K562 (cell line): ENCODE results near the gene UNC50. TPM values are rescaled to one million over a fixed set of nuclear protein-coding genes. Genes with fewer than 3 reads are reported as not detected.

ENCODE experiments used
- BACH1 ChIP-seq: fragments of 200-800 bp; sonication (Bioruptor generic); IDR thresholded peaks from 2 replicates; pipeline ENCODE4 v1.6.1; 2016; ENCODE audit warnings: missing genetic modification characterization, missing compliant biosample characterization
- CBFB ChIP-seq: sonication (generic); formaldehyde crosslinking; IDR thresholded peaks from 2 replicates; pipeline ENCODE4 v1.4.0; 2020; ENCODE audit warnings: mild to moderate bottlenecking, missing genetic modification reagents
- CC2D1A ChIP-seq: fragments of 450-650 bp; IDR thresholded peaks from 2 replicates; pipeline ENCODE4 v1.6.1; 2017; ENCODE audit warnings: mild to moderate bottlenecking
- CUX1 ChIP-seq: fragments of 200-800 bp; sonication (Bioruptor generic); IDR thresholded peaks from 2 replicates; pipeline ENCODE4 v1.6.1; 2016; ENCODE audit warnings: missing genetic modification characterization, missing compliant biosample characterization
- DDX20 ChIP-seq: fragments of 450-650 bp; IDR thresholded peaks from 2 replicates; pipeline ENCODE4 v1.6.1; 2016; ENCODE audit warnings: missing genetic modification characterization, low read depth, mild to moderate bottlenecking, missing compliant biosample characterization, moderate library complexity
- EWSR1 ChIP-seq: fragments of 450-650 bp; IDR thresholded peaks from 2 replicates; pipeline ENCODE4 v1.6.1; 2018; ENCODE audit warnings: borderline replicate concordance, mild to moderate bottlenecking, low read depth, moderate library complexity; ENCODE audit not compliant: partially characterized antibody
- HMGXB4 ChIP-seq: sonication (generic); formaldehyde crosslinking; IDR thresholded peaks from 2 replicates; pipeline ENCODE4 v1.8.1; 2023; ENCODE audit warnings: mild to moderate bottlenecking, missing genetic modification reagents
- NCOR1 ChIP-seq: fragments of 450-650 bp; IDR thresholded peaks from 2 replicates; pipeline ENCODE4 v1.6.1; 2016; ENCODE audit warnings: mild to moderate bottlenecking, moderate library complexity
- NFXL1 ChIP-seq: fragments of 450-650 bp; formaldehyde crosslinking; IDR thresholded peaks from 2 replicates; pipeline ENCODE4 v1.4.0; 2021; ENCODE audit warnings: mild to moderate bottlenecking
- POLR2AphosphoS2 ChIP-seq: IDR thresholded peaks from 2 replicates; pipeline ENCODE4 v1.6.1; 2012; ENCODE audit warnings: low read length, improper control_type of control experiment
- POLR2B ChIP-seq: fragments of 450-650 bp; IDR thresholded peaks from 2 replicates; pipeline ENCODE4 v1.6.1; 2018; ENCODE audit warnings: low read depth; ENCODE audit not compliant: partially characterized antibody
- PURB ChIP-seq: sonication (generic); formaldehyde crosslinking; IDR thresholded peaks from 2 replicates; pipeline ENCODE4 v1.9.0; 2021; ENCODE audit warnings: low read depth, mild to moderate bottlenecking, missing genetic modification reagents
- RBM15 ChIP-seq: fragments of 200-400 bp; formaldehyde crosslinking; IDR thresholded peaks from 2 replicates; pipeline ENCODE4 v1.6.1; 2018; ENCODE audit warnings: mild to moderate bottlenecking, low read length, moderate library complexity; ENCODE audit not compliant: insufficient read depth
- RBM17 ChIP-seq: fragments of 200-400 bp; formaldehyde crosslinking; IDR thresholded peaks from 2 replicates; pipeline ENCODE4 v1.6.1; 2017; ENCODE audit warnings: low read depth, mild to moderate bottlenecking, low read length, borderline replicate concordance
- SIN3B ChIP-seq: fragments of 450-650 bp; IDR thresholded peaks from 2 replicates; pipeline ENCODE4 v1.6.1; 2017; ENCODE audit warnings: low read depth, mild to moderate bottlenecking, moderate library complexity
- SUPT5H ChIP-seq: fragments of 450-650 bp; IDR thresholded peaks from 2 replicates; pipeline ENCODE4 v1.6.1; 2016
- TAF9B ChIP-seq: fragments of 450-650 bp; IDR thresholded peaks from 2 replicates; pipeline ENCODE4 v1.6.1; 2018; ENCODE audit warnings: mild to moderate bottlenecking; ENCODE audit not compliant: partially characterized antibody
- TBL1XR1 ChIP-seq, 2 experiments: IDR thresholded peaks; 2 replicates each; pipeline ENCODE4 v1.6.1; 2012; ENCODE audit warnings: improper control_type of control experiment in 2 of 2, low read length in 2 of 2, mild to moderate bottlenecking in 1 of 2
- ZNF143 ChIP-seq: sonication (generic); formaldehyde crosslinking; IDR thresholded peaks from 2 replicates; pipeline ENCODE4 v1.9.0; 2022; ENCODE audit warnings: mild to moderate bottlenecking, missing genetic modification reagents
- polyA plus RNA-seq, 8 experiments: library from polyadenylated mRNA; depleted of rRNA in 4 of 8; stranded (reverse) in 5 of 8; unstranded in 3 of 8; fragments of >200 nt; fragmentation: Nextera tagmentation in 2 of 8; fragmentation: Illumina TruSeq in 1 of 8; extraction: Ambion mirVana in 2 of 8; extraction: Trizol in 1 of 8; gene quantifications; 2 replicates each; pipeline versions ENCODE4 v1.2.1 to v1.2.3, GENCODE V29; 2011 to 2014; ENCODE audit warnings: inconsistent platforms in 1 of 8, missing spikeins in 1 of 8
- total RNA-seq, 7 experiments: library from RNA; depleted of rRNA in 6 of 7; stranded (reverse); fragments of >200 nt in 6 of 7; fragmentation: Illumina TruSeq in 2 of 7; extraction: Trizol in 2 of 7; gene quantifications; 2 replicates each; pipeline versions ENCODE4 v1.2.1 to v1.2.3, GENCODE V29; 2011 to 2021; ENCODE audit warnings: low replicate concordance in 1 of 7
- TF ChIP-seq, protein P1 (sequence below): fragments of 200-800 bp; sonication (Bioruptor generic); IDR thresholded peaks from 2 replicates; pipeline ENCODE4 v1.6.1; 2017; ENCODE audit warnings: missing genetic modification characterization, missing compliant biosample characterization

Gene UNC50
- total and polyA plus RNA-seq, 9 of the 15 experiments (the other 6 are each of a cell fraction or from before 2014, with no cell fraction given): 30.0 to 52.9 (median 35.9) TPM

DNA sequence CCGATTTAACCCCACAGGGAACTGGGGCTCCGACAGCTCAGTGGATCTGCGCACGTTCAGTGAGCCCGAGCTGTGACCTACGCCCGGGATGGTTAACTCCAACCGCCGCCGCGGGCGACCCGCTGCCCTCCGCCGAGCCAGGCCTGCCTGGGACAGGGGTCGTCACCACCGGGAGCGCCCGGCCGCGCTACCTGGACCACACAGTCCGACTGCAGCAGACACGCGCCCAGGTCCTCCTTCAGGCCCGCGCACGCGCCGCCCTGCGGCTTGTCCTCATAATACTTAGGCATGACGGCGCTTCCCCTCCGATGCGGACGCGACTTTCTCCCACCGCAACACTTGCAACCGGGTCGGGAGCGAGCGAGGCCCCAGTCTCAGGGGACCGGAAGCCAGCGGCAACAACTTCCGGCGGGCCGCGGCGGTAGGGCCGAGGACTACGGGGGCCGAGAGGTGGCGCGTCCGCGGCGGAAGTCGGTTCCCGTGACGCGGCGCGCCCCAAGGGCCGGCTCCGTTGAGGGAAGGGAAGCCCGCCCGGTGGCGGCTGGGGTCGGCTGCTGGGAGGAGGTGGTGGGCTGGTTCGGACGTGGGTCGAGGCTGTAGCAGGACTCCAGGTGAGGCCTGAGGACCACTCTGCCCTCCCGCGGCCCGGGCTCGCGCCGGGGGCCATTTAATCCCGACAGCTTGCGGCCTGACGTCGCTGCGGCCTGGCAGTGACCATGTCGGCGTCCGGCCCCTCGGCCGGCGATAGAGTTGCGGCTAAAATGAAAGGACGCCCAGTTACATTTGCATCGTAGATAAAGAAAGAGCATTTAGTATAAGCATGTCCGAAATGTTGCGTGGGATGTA is at the start of gene UNC50, which contains the start of gene COA5 (continued):
- no peak for TF ChIP-seq CUX1 (CRISPR knock-in tag)
- TF ChIP-seq CC2D1A: no peak
- TF ChIP-seq ZNF143 (CRISPR knock-in tag): no peak
- TF ChIP-seq RBM15: no peak
- peak; percentile 89 for TF ChIP-seq POLR2B
- TF ChIP-seq POLR2AphosphoS2: no peak
- no peak for TF ChIP-seq EWSR1
- TF ChIP-seq HMGXB4 (CRISPR knock-in tag): 0 out of 2 replicates have a peak, but pooled peaks have one; percentile 58
- TF ChIP-seq DDX20: no peak
- peak; percentile 83 for TF ChIP-seq SIN3B
- no peak; the same call in 1 of the 2 replicates for TF ChIP-seq CBFB (CRISPR knock-in tag)
- no peak for TF ChIP-seq NFXL1 (CRISPR knock-in tag)
- peak; percentile 42; the same call in 1 of the 2 replicates for TF ChIP-seq NCOR1
- peak; percentile 96 for TF ChIP-seq SUPT5H
- peak in 1 of 2 experiments; percentile 33; a peak in 1 of 4 replicates for TF ChIP-seq TBL1XR1 (IDR thresholded peaks at IDR 0.05; ENCODE audit: low read length in 2 of 2)
- TF ChIP-seq TAF9B: peak; percentile 90
- TF ChIP-seq RBM17: no peak
- TF ChIP-seq, protein P1, sequence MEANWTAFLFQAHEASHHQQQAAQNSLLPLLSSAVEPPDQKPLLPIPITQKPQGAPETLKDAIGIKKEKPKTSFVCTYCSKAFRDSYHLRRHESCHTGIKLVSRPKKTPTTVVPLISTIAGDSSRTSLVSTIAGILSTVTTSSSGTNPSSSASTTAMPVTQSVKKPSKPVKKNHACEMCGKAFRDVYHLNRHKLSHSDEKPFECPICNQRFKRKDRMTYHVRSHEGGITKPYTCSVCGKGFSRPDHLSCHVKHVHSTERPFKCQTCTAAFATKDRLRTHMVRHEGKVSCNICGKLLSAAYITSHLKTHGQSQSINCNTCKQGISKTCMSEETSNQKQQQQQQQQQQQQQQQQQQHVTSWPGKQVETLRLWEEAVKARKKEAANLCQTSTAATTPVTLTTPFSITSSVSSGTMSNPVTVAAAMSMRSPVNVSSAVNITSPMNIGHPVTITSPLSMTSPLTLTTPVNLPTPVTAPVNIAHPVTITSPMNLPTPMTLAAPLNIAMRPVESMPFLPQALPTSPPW (CRISPR knock-in tag): peak; percentile 73
- TF ChIP-seq PURB: no peak
- TF ChIP-seq BACH1 (tag): no peak
